Thoracic aorta (tissue), 2 donors: ENCODE data around the gene GALK1. TPM values are rescaled to one million over a fixed set of nuclear protein-coding genes. Genes with fewer than 3 reads are reported as not detected.

ENCODE experiments used
- ATAC-seq: fragments of 150-250 bp; one replicate; pipeline ENCODE4 v1.8.0; 2017; ENCODE audit warnings: low read depth; ENCODE audit not compliant: insufficient number of reproducible peaks, low FRiP score
- DNase-seq: peaks from one replicate; pipeline ENCODE4 v3.0.0-alpha.2; 2020; ENCODE audit warnings: low spot score
- H3K27ac ChIP-seq, 2 donors: fragments of 200-600 bp; sonication (generic); 1 replicate in 1 of 2; 2 replicates in 1 of 2; pipeline ENCODE4 v1.5.1; 2016; ENCODE audit warnings: mild to moderate bottlenecking in 2 of 2, moderate library complexity in 2 of 2
- H3K27me3 ChIP-seq: fragments of 200-600 bp; sonication (generic); replicated peaks from 2 replicates; pipeline ENCODE4 v1.6.0; 2016; ENCODE audit warnings: mild to moderate bottlenecking; ENCODE audit not compliant: insufficient read depth
- H3K36me3 ChIP-seq: fragments of 200-600 bp; sonication (generic); one replicate; pipeline ENCODE4 v1.5.1; 2016
- H3K4me1 ChIP-seq, 2 donors: fragments of 200-600 bp; sonication (generic); 1 replicate in 1 of 2; 2 replicates in 1 of 2; pipeline versions ENCODE4 v1.5.1 to v1.6.0; 2016; ENCODE audit warnings: low read depth in 2 of 2, mild to moderate bottlenecking in 1 of 2; ENCODE audit not compliant: control insufficient read depth in 1 of 2
- H3K4me3 ChIP-seq: fragments of 200-600 bp; sonication (generic); 2 replicates; pipeline ENCODE4 v1.5.1; 2016; ENCODE audit warnings: mild to moderate bottlenecking
- H3K9me3 ChIP-seq: fragments of 200-600 bp; sonication (generic); 2 replicates; pipeline ENCODE4 v1.5.1; 2016
- total RNA-seq, 2 donors: library from RNA; depleted of rRNA; stranded (reverse); fragments of >200 nt; gene quantifications; one replicate each; pipeline versions ENCODE4 v1.1.0 to v1.2.3, GENCODE V29; 2016
- TF ChIP-seq, protein P1 (sequence below): fragments of 200-600 bp; sonication (generic); IDR thresholded peaks from one replicate; pipeline ENCODE4 v1.5.1; 2019; ENCODE audit warnings: antibody characterized with exemption

The GALK1 gene
- total RNA-seq, 2 donors from 2014 or later, result 29.6 to 58.3 TPM

DNA sequence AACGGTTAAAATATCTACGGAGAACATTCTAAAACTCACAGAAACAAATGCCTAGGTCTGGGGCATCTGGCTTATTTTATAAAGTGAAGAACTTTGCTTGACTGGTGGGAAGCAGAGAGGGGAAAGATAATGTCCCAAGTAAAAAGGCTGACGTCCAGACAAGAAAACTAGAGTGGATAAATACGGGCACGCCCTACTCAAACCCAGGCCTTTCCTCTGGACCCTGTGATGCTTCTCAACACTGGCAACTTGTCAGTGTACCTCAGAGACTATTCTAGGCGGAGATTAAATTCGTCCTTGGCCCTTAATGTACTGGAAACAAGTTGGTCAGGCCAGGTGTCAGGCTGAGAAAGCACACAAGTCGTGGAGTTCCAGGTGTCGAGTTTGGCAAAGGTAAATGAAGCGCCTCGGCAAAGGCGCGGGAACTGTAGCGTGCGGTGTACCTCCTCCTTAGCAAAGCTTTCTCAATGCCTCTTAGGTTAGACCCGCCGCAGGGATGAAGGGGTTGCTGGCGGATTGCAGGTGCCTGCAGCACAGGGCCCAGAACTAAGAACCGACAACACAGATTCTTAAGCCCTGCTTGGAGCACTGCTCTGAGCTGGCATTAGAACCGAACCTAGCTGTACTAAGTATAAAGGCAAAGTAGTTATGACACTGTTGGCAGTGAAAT lies 18.9 kb upstream of the GALK1 start:
- H3K36me3 ChIP-seq, result peaks cover under 1% of the 10 kb centered on the region
- H3K4me3 ChIP-seq, result peak overlapping the region; percentile 77
- TF ChIP-seq, protein P1, sequence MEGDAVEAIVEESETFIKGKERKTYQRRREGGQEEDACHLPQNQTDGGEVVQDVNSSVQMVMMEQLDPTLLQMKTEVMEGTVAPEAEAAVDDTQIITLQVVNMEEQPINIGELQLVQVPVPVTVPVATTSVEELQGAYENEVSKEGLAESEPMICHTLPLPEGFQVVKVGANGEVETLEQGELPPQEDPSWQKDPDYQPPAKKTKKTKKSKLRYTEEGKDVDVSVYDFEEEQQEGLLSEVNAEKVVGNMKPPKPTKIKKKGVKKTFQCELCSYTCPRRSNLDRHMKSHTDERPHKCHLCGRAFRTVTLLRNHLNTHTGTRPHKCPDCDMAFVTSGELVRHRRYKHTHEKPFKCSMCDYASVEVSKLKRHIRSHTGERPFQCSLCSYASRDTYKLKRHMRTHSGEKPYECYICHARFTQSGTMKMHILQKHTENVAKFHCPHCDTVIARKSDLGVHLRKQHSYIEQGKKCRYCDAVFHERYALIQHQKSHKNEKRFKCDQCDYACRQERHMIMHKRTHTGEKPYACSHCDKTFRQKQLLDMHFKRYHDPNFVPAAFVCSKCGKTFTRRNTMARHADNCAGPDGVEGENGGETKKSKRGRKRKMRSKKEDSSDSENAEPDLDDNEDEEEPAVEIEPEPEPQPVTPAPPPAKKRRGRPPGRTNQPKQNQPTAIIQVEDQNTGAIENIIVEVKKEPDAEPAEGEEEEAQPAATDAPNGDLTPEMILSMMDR, result no peak
- peaks cover 7 to 51% of the 10 kb centered on the region in 2 donors for H3K4me1 ChIP-seq
- H3K9me3 ChIP-seq, result no peaks in the 10 kb centered on the region
- DNase-seq (no peak), ATAC-seq (no peak)
- no peaks in the 10 kb centered on the region for H3K27me3 ChIP-seq
- peak overlapping the region; percentile 94 to 97 for H3K27ac ChIP-seq

DNA sequence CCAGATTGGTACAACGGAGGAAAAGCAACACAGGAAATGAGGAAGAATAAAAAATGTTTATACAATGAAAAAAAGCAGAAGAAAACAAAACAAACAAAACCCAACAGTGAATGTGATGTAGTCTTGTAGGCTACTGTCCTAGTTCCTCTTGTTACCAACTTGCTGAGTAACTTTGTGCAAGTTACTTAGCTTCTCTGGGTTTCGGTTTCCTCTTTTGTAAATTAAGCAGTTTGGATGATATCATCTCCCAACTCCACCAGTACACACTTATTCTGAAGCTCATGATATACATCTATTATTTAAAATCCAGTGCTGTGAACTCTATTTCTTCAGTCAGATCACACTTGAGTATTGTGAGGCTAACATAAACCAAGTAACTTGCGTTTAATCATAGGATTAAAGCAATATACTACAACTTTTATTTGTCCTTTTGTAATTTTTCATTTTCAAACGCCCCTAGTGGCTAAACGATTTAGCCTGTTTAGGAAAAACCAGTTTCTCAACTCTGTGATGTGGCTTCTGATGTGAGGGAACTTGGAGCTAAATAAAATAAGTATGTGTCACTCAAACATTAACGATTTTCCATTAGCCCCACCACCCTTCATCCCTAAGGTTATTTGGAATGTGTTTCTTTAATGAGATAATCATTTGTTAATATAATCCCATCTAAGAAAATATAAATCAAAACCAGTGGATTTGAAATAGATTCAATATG lies 18.2 kb upstream of the GALK1 start:
- Histone ChIP-seq H3K27ac (peak overlapping the region; percentile 94 to 97), H3K36me3 (peaks cover 7% of the 10 kb centered on the region), H3K4me3 (peak overlapping the region; percentile 77), H3K4me1 (peaks cover 7 to 50% of the 10 kb centered on the region in 2 donors), H3K27me3 (no peaks in the 10 kb centered on the region), H3K9me3 (no peaks in the 10 kb centered on the region)
- no peak for ATAC-seq
- DNase-seq, result no peak
- TF ChIP-seq, protein P1, result peak; percentile 68

DNA sequence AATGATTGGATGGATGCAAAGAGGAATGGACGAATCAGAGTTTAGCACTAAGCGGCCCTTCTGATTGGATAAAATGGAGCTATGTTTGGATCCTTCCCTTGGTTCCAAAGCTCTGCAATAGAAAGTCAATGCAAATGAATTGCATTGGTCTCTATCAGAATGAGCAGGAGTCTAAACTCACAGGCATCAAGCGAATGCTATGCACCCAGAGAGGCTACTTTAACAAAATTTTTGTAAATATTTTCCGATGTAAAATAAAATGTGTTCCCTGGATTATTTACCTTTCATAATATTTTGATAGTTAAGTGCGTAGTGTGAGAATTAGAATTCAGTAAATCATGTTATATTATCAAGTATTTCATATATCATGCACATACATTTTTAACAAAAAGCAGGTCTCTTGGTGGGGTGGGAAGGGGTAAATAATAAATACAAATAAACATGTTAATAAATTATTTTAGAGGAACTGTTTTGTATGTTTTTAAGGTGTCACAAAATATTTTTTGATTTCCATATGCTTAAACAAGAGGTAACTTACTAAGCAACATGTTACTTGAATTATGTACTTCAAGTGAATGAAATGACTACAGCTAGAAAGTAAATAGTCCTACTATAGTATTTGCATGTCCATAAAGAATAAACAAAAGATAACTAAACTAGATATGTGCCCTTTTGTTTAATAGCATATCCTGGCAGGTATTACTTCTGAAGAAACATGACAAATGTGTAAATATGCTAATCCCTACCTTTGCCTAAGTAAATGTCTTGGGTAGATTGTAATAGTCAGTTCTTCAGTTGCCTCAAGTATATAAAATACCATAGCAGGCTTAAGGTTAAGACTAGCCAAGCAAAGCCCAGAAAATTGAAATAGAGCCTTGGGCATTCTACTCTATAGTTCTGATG lies 15.2 kb upstream of the GALK1 start:
- H3K4me3 ChIP-seq, result peak overlapping the region; percentile 15

DNA sequence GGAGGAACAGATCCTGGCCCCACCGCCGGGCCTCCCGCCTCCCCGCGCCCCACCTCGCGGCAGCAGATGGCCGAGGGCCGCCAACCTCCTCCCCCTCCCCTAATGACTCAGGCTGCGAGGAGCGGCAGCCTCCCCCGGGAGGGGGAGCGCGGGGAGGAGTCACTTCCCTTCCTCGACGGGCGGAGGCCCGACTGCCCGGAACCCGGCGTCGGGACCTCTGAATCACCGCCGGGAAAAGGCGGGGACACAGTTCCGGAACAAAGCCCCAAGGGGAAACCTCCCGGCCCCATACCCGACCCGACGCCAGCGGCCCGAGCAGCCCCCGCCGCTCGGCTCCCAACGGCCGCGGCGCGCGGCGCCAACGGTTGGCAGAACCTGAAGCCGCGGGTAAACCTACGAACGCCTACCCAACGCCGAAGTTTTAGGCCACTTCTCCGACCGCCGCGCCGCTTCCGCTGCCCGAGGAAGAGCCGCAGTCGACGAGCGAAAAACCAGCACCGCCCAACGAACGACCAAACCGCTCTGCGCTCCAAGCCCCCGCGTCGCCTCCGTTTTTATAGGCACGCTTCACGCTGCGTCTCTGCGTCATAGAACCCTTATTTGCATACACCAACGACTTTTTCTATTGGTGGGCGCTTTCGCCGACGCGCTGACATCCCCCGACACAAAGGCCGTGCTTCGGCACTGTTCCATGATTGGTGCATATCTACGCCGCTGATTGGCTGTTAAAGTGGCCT lies 14.4 kb upstream of the GALK1 start:
- Histone ChIP-seq H3K9me3 (no peaks in the 10 kb centered on the region), H3K4me3 (peak overlapping the region; percentile 92), H3K27me3 (no peaks in the 10 kb centered on the region), H3K36me3 (peaks cover 25% of the 10 kb centered on the region), H3K27ac (peak overlapping the region; percentile 94 to 98), H3K4me1 (peaks cover 13 to 49% of the 10 kb centered on the region in 2 donors)
- DNase-seq (peak; percentile 94), ATAC-seq (peak; percentile 85)
- TF ChIP-seq, protein P1, result no peak

More for the DNA sequence above, 15.2 kb upstream of the GALK1 start:
- Histone ChIP-seq H3K27ac (peak overlapping the region; percentile 22 to 23), H3K27me3 (no peaks in the 10 kb centered on the region), H3K36me3 (peaks cover 17% of the 10 kb centered on the region), H3K4me1 (peaks cover 13 to 44% of the 10 kb centered on the region in 2 donors), H3K9me3 (no peaks in the 10 kb centered on the region)
- TF ChIP-seq, protein P1, result no peak
- DNase-seq, result no peak
- no peak for ATAC-seq
